HG03558 (cell line): ENCODE data around the gene VSIG4.
"Not testable (repeated sequence)": the region's sequence is repeated elsewhere in the genome, so short reads cannot be mapped to it uniquely, and the experiment has no call there.

ENCODE experiments used
- ATAC-seq: cut with Tn5 transposase; IDR thresholded peaks from one replicate; pipeline ENCODE4 v1.9.1; 2021; ENCODE audit warnings: moderate number of reproducible peaks; ENCODE audit not compliant: unreplicated experiment; ENCODE audit errors: extremely low read depth

Gene VSIG4

DNA sequence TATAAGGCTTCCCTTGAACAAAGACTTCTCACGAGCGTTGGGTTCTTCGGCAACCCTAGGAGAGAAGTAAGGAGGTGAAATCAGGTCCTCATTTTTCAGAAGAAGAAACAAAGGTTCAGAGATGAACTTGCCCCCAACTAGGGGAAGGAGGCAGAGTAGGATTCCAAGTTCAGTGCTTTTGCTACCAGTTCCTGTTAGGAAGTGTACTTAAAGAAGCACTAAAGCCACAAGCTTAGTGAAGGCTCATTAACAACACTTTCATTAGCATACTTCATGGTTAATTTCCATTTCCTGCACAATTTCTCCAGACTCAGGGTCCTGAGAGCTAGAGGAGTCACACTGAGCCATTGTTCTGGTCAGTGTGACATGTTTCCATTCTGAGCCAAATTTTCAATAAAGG, 52.1 kb downstream of the VSIG4 start:
- no peak for ATAC-seq

DNA sequence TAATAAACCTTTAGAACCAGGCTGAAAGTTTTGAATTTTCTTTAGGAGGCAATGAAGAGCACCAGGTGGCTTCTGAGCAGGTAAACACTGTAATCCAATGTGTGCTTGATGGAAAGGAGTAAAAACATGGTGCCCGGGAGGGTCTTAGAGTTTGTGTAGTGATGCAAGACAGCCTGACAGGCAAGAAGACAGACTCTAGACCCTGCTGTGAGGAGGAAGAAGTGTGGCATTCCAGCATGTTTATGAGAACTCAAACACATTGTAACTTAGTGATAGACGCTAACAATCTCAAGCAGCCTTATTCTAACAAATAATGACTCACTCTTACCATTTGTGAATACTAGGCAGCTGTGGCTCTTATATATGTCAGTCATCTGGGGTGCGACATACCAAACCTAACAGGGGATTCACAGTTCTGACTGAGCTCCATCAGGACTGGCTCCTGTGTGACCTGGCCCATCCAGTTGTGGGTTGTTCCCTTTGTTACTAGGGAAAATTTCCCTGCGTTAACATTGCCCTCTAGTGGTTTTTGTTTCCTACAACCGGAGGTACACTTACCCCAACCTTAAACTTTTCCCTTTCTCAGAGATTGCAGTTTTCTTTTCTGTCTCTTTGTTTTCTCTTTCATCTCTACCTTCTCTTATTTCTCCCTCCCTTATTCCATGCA, 53.8 kb downstream of the VSIG4 start:
- ATAC-seq = peak; percentile 63

- ATAC-seq = no peak
These were observed 54.7 kb downstream of the VSIG4 start for GRCh38 chrX:65985211-65985610.

- not testable (repeated sequence) for ATAC-seq
These were observed 62.7 kb downstream of the VSIG4 start for GRCh38 chrX:65977161-65977560.

- no peak for ATAC-seq
These were observed 63.7 kb downstream of the VSIG4 start for GRCh38 chrX:65976161-65976560.

DNA sequence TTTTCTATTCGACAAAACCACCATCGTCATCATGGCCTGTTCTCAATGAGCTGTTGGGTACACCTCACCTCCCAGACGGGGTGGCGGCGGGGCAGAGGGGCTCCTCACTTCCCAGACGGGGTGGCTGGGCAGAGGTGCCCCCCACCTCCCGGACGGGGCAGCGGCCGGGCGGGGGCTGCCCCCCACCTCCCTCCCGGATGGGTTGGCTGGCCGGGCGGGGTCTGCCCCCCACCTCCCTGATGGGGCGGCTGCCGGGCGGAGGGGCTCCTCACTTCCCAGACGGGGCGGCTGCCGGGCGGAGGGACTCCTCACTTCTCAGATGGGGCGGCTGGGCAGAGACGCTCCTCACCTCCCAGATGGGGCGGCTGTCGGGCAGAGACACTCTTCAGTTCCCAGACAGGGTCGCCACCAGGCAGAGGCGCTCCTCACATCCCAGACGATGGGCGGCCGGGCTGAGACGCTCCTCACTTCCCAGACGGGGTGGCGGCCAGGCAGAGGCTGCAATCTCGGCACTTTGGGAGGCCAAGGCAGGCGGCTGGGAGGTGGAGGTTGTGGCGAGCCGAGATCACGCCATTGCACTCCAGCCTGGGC, 64.6 kb downstream of the VSIG4 start:
- ATAC-seq = not testable (repeated sequence)
